ENCODE measurements around the gene CHAF1B. TPM values are rescaled to one million over a fixed set of nuclear protein-coding genes. Genes with fewer than 3 reads are reported as not detected.
"Not testable (repeated sequence)": the region's sequence is repeated elsewhere in the genome, so short reads cannot be mapped to it uniquely, and the experiment has no call there.

The CHAF1B gene
- 0.67 TPM for total RNA-seq
- long read RNA-seq, full-length matches to known transcripts = 3 of 4 reads
- long read RNA-seq, partial matches to known transcripts = 0 of 4 reads
- long read RNA-seq, other reads (novel, unspliced or antisense) = 1 of 4 reads

- Histone ChIP-seq H3K36me3 (no peaks in the 10 kb centered on the region), H3K27ac (no peak within 1 kb of the TSS), H3K4me1 (no peaks in the 10 kb centered on the region), H3K4me3 (peak within 1 kb of the TSS; percentile 60), H3K27me3 (no peaks in the 10 kb centered on the region), H3K9me3 (no peaks in the 10 kb centered on the region)
- intact Hi-C loops (cut with DNase I) = no loop called here
- peak; percentile 99 for ATAC-seq
- no peak for TF ChIP-seq CTCF (IDR thresholded peaks at IDR 0.05)
- peak; percentile 90 for DNase-seq
Observed at GRCh38 chr21:36385233-36386030, at the start of gene CHAF1B. CHAF1B (plus strand) TSS chr21:36385392; CDS start chr21:36386137, 745 bp downstream.

GRCh38 chr21:36337099-36337509 is 48.1 kb upstream of the CHAF1B start:
- no peaks in the 10 kb centered on the region for H3K9me3 ChIP-seq
- intact Hi-C loops (cut with DNase I) = no loop called here
- H3K27ac ChIP-seq = no peak overlapping the region
- H3K4me1 ChIP-seq = peaks cover 7% of the 10 kb centered on the region
- DNase-seq = no peak
- no peak overlapping the region for H3K4me3 ChIP-seq
- no peak for ATAC-seq
- no peaks in the 10 kb centered on the region for H3K27me3 ChIP-seq
- TF ChIP-seq CTCF (IDR thresholded peaks at IDR 0.05) = no peak
- H3K36me3 ChIP-seq = peaks cover 75% of the 10 kb centered on the region

- ATAC-seq = no peak
- Histone ChIP-seq H3K4me1 (no peaks in the 10 kb centered on the region), H3K9me3 (no peaks in the 10 kb centered on the region), H3K27me3 (no peaks in the 10 kb centered on the region), H3K36me3 (peaks cover 85% of the 10 kb centered on the region), H3K4me3 (no peak overlapping the region), H3K27ac (no peak overlapping the region)
- intact Hi-C loops (cut with DNase I) = no loop called here
- no peak for TF ChIP-seq CTCF (IDR thresholded peaks at IDR 0.05)
- no peak for DNase-seq
Observed at GRCh38 chr21:36338975-36339374, 46.2 kb upstream of the CHAF1B start.

- H3K27me3 ChIP-seq; DNase-seq; ATAC-seq; intact Hi-C loops (cut with DNase I); H3K27ac ChIP-seq; H3K4me1 ChIP-seq; H3K4me3 ChIP-seq; H3K9me3 ChIP-seq: not testable (repeated sequence)
- peaks cover 100% of the 10 kb centered on the region for H3K36me3 ChIP-seq
Observed at GRCh38 chr21:36342581-36342980, 42.6 kb upstream of the CHAF1B start.

- TF ChIP-seq CTCF (IDR thresholded peaks at IDR 0.05) = no peak
- H3K36me3 ChIP-seq = peaks cover 100% of the 10 kb centered on the region
- H3K4me3 ChIP-seq = no peak overlapping the region
- DNase-seq (no peak), ATAC-seq (no peak)
- no peaks in the 10 kb centered on the region for H3K4me1 ChIP-seq
- no peak overlapping the region for H3K27ac ChIP-seq
- intact Hi-C loops (cut with DNase I) = no loop called here
- no peaks in the 10 kb centered on the region for H3K9me3 ChIP-seq
- no peaks in the 10 kb centered on the region for H3K27me3 ChIP-seq
Observed at GRCh38 chr21:36344931-36345330, 40.3 kb upstream of the CHAF1B start.

- intact Hi-C loops (cut with DNase I) = no loop called here
- H3K27me3 ChIP-seq = no peaks in the 10 kb centered on the region
- no peaks in the 10 kb centered on the region for H3K4me1 ChIP-seq
- TF ChIP-seq CTCF (IDR thresholded peaks at IDR 0.05) = no peak
- DNase-seq (no peak), ATAC-seq (no peak)
- no peak overlapping the region for H3K27ac ChIP-seq
- H3K9me3 ChIP-seq = no peaks in the 10 kb centered on the region
- peaks cover 96% of the 10 kb centered on the region for H3K36me3 ChIP-seq
- no peak overlapping the region for H3K4me3 ChIP-seq
Observed at GRCh38 chr21:36347278-36347961, 37.8 kb upstream of the CHAF1B start.

Data from upper lobe of right lung (tissue), 1 donor.